Smooth muscle cell (in vitro differentiated cells): ENCODE data around the gene NOP14. TPM values are rescaled to one million over a fixed set of nuclear protein-coding genes. Genes with fewer than 3 reads are reported as not detected.

Source experiments
- DNase-seq: peaks from one replicate; lab custom pipeline; 2025; ENCODE audit not compliant: unreplicated experiment; lab: John Stamatoyannopoulos, UW
- H2AFZ ChIP-seq: fragments of 200-600 bp; sonication (generic); 2 replicates; pipeline ENCODE4 v1.6.0; 2016; ENCODE audit warnings: antibody characterized with exemption, low read depth, mild to moderate bottlenecking
- H3F3A ChIP-seq: fragments of 200-600 bp; sonication (generic); 2 replicates; pipeline ENCODE4 v1.6.0; 2017; ENCODE audit warnings: antibody characterized with exemption, low read depth
- H3K27ac ChIP-seq: fragments of 200-600 bp; sonication (generic); 2 replicates; pipeline ENCODE4 v1.5.1; 2016; ENCODE audit warnings: low read depth, mild to moderate bottlenecking
- H3K27me3 ChIP-seq: fragments of 200-600 bp; sonication (generic); 2 replicates; pipeline ENCODE4 v1.6.1; 2016; ENCODE audit warnings: low read depth, mild to moderate bottlenecking
- H3K36me3 ChIP-seq: fragments of 200-600 bp; sonication (generic); 2 replicates; pipeline ENCODE4 v1.5.1; 2016; ENCODE audit warnings: low read depth
- H3K4me1 ChIP-seq: fragments of 200-600 bp; sonication (generic); 2 replicates; pipeline ENCODE4 v1.5.1; 2016; ENCODE audit warnings: low read depth
- H3K4me2 ChIP-seq: fragments of 200-600 bp; sonication (generic); 2 replicates; pipeline ENCODE4 v1.6.0; 2016; ENCODE audit warnings: mild to moderate bottlenecking
- H3K4me3 ChIP-seq: fragments of 200-600 bp; sonication (generic); 2 replicates; pipeline ENCODE4 v1.5.1; 2016; ENCODE audit warnings: mild to moderate bottlenecking
- H3K79me2 ChIP-seq: fragments of 200-600 bp; sonication (generic); 2 replicates; pipeline ENCODE4 v1.6.0; 2016; ENCODE audit warnings: low read depth, mild to moderate bottlenecking
- H3K9ac ChIP-seq: fragments of 200-600 bp; sonication (generic); 2 replicates; pipeline ENCODE4 v1.6.0; 2016; ENCODE audit warnings: low read depth
- H3K9me3 ChIP-seq: fragments of 200-600 bp; sonication (generic); replicated peaks from 2 replicates; pipeline ENCODE4 v1.5.1; 2016; ENCODE audit warnings: low read depth
- H4K20me1 ChIP-seq: fragments of 200-600 bp; sonication (generic); 2 replicates; pipeline ENCODE4 v1.6.0; 2016; ENCODE audit warnings: low read depth
- CTCF ChIP-seq: fragments of 200-600 bp; sonication (generic); IDR thresholded peaks from 2 replicates; pipeline ENCODE4 v1.5.1; 2017; ENCODE audit warnings: borderline replicate concordance, mild to moderate bottlenecking, antibody characterized with exemption; ENCODE audit not compliant: insufficient read depth, poor library complexity, severe bottlenecking
- WGBS: methylation state at CpG from one replicate; pipeline ENCODE4 v1.1.7; 2016; ENCODE audit warnings: low lambda C conversion rate; 5-methylcytosine and 5-hydroxymethylcytosine counted together
- polyA plus RNA-seq: library from polyadenylated mRNA; unstranded; fragments of >200 nt; fragmentation: Nextera tagmentation; extraction: Ambion mirVana; gene quantifications from 2 replicates; pipeline ENCODE4 v1.2.1, GENCODE V29; 2016
- total RNA-seq: library from RNA; depleted of rRNA; stranded (reverse); fragments of >200 nt; gene quantifications from 2 replicates; pipeline ENCODE4 v1.2.3, GENCODE V29; 2014

Gene NOP14
- total and polyA plus RNA-seq, 2 experiments from 2014 or later: 10.9 to 18.5 TPM

- no peak overlapping the region for H3K4me3 ChIP-seq
- H3K27me3 ChIP-seq: no peaks in the 10 kb centered on the region
- no peak overlapping the region for H3K9ac ChIP-seq
- peaks cover 3% of the 10 kb centered on the region for H3K79me2 ChIP-seq
- no peaks in the 10 kb centered on the region for H3K36me3 ChIP-seq
- no peak overlapping the region for H2AFZ ChIP-seq
- H3K4me1 ChIP-seq: peaks cover 12% of the 10 kb centered on the region
- 95% methylated on average over 41 of the region's 41 CpGs for WGBS
- H3K4me2 ChIP-seq: no peak overlapping the region
- peaks cover 12% of the 10 kb centered on the region for H3F3A ChIP-seq
- H4K20me1 ChIP-seq: peaks cover 17% of the 10 kb centered on the region
- H3K9me3 ChIP-seq: no peaks in the 10 kb centered on the region
- H3K27ac ChIP-seq: no peak overlapping the region
- TF ChIP-seq CTCF: no peak
- DNase-seq: no peak
These were observed 37.0 kb downstream of the NOP14 start for GRCh38 chr4:2925931-2926860.

GRCh38 chr4:2925496-2925895 lies 37.7 kb downstream of the NOP14 start:
- TF ChIP-seq CTCF: no peak
- peaks cover 10% of the 10 kb centered on the region for H3K79me2 ChIP-seq
- H3K4me1 ChIP-seq: peaks cover 12% of the 10 kb centered on the region
- no peak overlapping the region for H3K9ac ChIP-seq
- no peaks in the 10 kb centered on the region for H3K27me3 ChIP-seq
- peaks cover 12% of the 10 kb centered on the region for H3F3A ChIP-seq
- no peaks in the 10 kb centered on the region for H3K36me3 ChIP-seq
- no peak for DNase-seq
- no peak overlapping the region for H3K4me3 ChIP-seq
- no peak overlapping the region for H3K4me2 ChIP-seq
- H4K20me1 ChIP-seq: peaks cover 17% of the 10 kb centered on the region
- no peaks in the 10 kb centered on the region for H3K9me3 ChIP-seq
- H2AFZ ChIP-seq: no peak overlapping the region
- peak overlapping the region; percentile 91 for H3K27ac ChIP-seq
- WGBS: 99% methylated on average over 5 of the region's 5 CpGs

- peak overlapping the region; percentile 91 for H3K27ac ChIP-seq
- no peaks in the 10 kb centered on the region for H3K27me3 ChIP-seq
- H3K9ac ChIP-seq: no peak overlapping the region
- H2AFZ ChIP-seq: no peak overlapping the region
- H3K4me1 ChIP-seq: peaks cover 12% of the 10 kb centered on the region
- H3K9me3 ChIP-seq: no peaks in the 10 kb centered on the region
- no peak overlapping the region for H3K4me3 ChIP-seq
- peaks cover 17% of the 10 kb centered on the region for H3K79me2 ChIP-seq
- no peak for TF ChIP-seq CTCF
- H3K36me3 ChIP-seq: no peaks in the 10 kb centered on the region
- H4K20me1 ChIP-seq: peaks cover 11% of the 10 kb centered on the region
- no peak overlapping the region for H3K4me2 ChIP-seq
- peaks cover 8% of the 10 kb centered on the region for H3F3A ChIP-seq
- DNase-seq: no peak
- WGBS: 77% methylated on average over 7 of the region's 7 CpGs
These were observed 38.4 kb downstream of the NOP14 start for GRCh38 chr4:2924765-2925301.
